Spinal cord (tissue), 10 donors: ENCODE data around the gene MACROD2. TPM values are rescaled to one million over a fixed set of nuclear protein-coding genes. Genes with fewer than 3 reads are reported as not detected.

Experiments
- DNase-seq, 6 donors: peaks; one replicate each; pipeline versions ENCODE4 v3.0.0 to v3.0.0-alpha.2; 2013 to 2015; ENCODE audit warnings: low spot score in 6 of 6, low read depth in 4 of 6
- H3K27ac ChIP-seq: one replicate; pipeline ENCODE4 v1.5.1; 2013; ENCODE audit warnings: low read depth, low read length, control low read depth
- H3K27me3 ChIP-seq: one replicate; pipeline ENCODE4 v1.6.1; 2013; ENCODE audit warnings: low read length; ENCODE audit not compliant: control insufficient read depth, insufficient read depth
- H3K36me3 ChIP-seq: one replicate; pipeline ENCODE4 v1.6.1; 2013; ENCODE audit warnings: low read length; ENCODE audit not compliant: control insufficient read depth, insufficient read depth
- H3K4me1 ChIP-seq: one replicate; pipeline ENCODE4 v1.6.1; 2013; ENCODE audit warnings: low read length; ENCODE audit not compliant: control insufficient read depth, insufficient read depth
- H3K4me3 ChIP-seq: one replicate; pipeline ENCODE4 v1.5.1; 2013; ENCODE audit warnings: low read depth, low read length, control low read depth
- H3K9me3 ChIP-seq: one replicate; pipeline ENCODE4 v1.6.1; 2013; ENCODE audit warnings: low read length; ENCODE audit not compliant: control insufficient read depth, insufficient read depth
- WGBS: methylation state at CpG from one replicate; pipeline ENCODE4 v1.1.5; 2013; ENCODE audit warnings: missing lambda C conversion rate; ENCODE audit not compliant: insufficient coverage; 5-methylcytosine and 5-hydroxymethylcytosine counted together
- polyA plus RNA-seq, 2 donors: library from polyadenylated mRNA; unstranded; fragments of 120-200 nt; gene quantifications; one replicate each; pipeline ENCODE4 v1.2.1, GENCODE V29; 2013; ENCODE audit not compliant: insufficient read length in 2 of 2
- total RNA-seq, 2 donors: library from RNA; depleted of rRNA in 1 of 2; stranded (reverse); fragments of 120-200 nt in 1 of 2; fragments of >200 nt in 1 of 2; gene quantifications; one replicate each; pipeline versions ENCODE4 v1.2.3 to v1.2.4, GENCODE V29; 2013 to 2014
- donor health status: healthy.

MACROD2 gene
- total and polyA plus RNA-seq, 4 donors = 16.2 to 34.0 (median 23.6) TPM

DNA sequence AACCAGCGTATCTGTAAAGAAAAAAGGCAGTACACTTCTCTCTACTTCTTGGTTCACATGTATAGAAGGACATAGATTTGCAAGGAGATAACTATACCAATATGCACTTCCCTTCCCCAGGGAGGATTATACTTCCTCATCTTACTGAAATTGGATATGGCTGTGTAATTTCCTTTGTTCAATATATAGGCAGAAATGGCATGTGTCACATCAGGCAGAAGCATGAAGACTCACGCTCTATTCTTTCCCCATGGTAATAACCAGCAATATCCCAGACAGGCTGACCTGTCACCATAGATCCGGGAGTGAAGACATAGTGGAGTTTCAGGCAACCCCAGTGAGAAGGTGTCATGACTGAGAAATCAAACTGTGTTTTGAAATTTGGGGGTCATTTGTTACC is 2059.7 kb downstream of the MACROD2 start:
- WGBS = no CpG with 5 or more reads among the region's 3 CpGs
- Histone ChIP-seq H3K27ac (no peak overlapping the region), H3K27me3 (no peaks in the 10 kb centered on the region), H3K9me3 (no peaks in the 10 kb centered on the region), H3K36me3 (no peaks in the 10 kb centered on the region), H3K4me3 (no peak overlapping the region), H3K4me1 (no peaks in the 10 kb centered on the region)
- DNase-seq = no peak

DNA sequence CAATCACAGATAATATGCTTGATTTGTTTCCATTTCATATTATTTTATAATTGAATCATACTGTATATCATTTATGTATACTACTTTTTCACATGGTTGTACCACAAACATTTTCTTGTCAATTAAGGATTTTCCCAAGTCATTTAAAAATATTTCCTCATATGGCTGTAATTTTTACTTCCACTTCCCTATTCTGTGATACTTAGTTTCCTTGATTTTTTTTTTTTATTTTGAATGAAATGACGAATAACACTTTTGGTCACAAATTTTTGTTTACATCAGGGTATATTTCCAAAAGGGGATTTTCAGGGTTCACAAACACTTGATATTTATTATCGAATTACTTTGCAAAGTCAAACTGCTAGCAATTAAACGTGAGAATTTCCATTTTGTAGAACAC is 2062.3 kb downstream of the MACROD2 start:
- Histone ChIP-seq H3K36me3 (no peaks in the 10 kb centered on the region), H3K27me3 (no peaks in the 10 kb centered on the region), H3K4me3 (no peak overlapping the region), H3K9me3 (no peaks in the 10 kb centered on the region), H3K27ac (no peak overlapping the region), H3K4me1 (no peaks in the 10 kb centered on the region)
- no CpG with 5 or more reads among the region's 3 CpGs for WGBS
- DNase-seq = no peak

GRCh38 chr20:16058268-16058667 is 2063.0 kb downstream of the MACROD2 start:
- no CpG with 5 or more reads among the region's 3 CpGs for WGBS
- Histone ChIP-seq H3K36me3 (no peaks in the 10 kb centered on the region), H3K4me3 (no peak overlapping the region), H3K27ac (no peak overlapping the region), H3K9me3 (no peaks in the 10 kb centered on the region), H3K4me1 (no peaks in the 10 kb centered on the region), H3K27me3 (no peaks in the 10 kb centered on the region)
- no peak for DNase-seq

DNA sequence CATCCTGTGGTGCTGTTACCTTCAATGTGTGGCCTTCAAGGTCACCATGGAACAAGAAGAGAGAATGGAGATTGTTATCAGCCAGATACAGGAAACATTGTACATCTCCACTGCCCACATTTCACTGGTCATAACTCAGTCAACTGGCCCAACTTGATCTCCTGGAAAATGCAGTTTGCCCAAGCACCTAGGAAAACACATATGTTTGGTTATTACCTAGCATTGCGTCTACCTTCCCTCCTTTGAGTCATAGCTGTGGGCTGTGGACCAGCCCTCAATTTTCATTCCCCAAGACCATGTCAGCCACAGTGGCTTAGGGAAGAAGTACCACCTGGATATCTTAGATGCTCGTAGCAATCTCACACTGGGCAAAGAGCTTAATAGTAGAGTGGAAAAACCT is 2064.5 kb downstream of the MACROD2 start:
- WGBS = no CpG with 5 or more reads among the region's 2 CpGs
- no peak for DNase-seq
- no peaks in the 10 kb centered on the region for H3K27me3 ChIP-seq
- no peak overlapping the region for H3K27ac ChIP-seq
- no peaks in the 10 kb centered on the region for H3K36me3 ChIP-seq
- peaks cover 3% of the 10 kb centered on the region for H3K4me1 ChIP-seq
- H3K4me3 ChIP-seq = no peak overlapping the region
- H3K9me3 ChIP-seq = no peaks in the 10 kb centered on the region

DNA sequence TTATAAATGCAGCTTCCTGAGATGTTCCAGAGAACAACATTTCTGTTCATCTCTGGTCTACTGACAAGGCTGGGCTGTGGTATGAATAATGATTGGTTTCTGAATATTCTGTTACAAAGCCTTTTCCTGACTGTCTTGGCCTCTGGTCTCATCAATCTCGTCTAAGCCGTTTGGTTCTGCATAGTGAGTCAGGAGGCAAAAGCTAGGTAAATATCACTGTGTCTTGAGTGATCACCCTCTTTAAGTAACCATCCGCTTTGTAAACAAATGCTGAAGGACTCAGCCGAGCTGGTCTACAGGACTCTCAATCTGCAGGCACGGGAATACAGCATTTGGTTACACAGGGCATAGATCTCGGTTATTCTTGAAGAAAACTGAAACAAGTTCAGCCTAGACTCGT is 2066.0 kb downstream of the MACROD2 start:
- WGBS = 72% methylated on average over 7 of the region's 7 CpGs

GRCh38 chr20:16062661-16063581 is 2067.6 kb downstream of the MACROD2 start:
- Histone ChIP-seq H3K4me3 (no peak overlapping the region), H3K36me3 (no peaks in the 10 kb centered on the region), H3K27ac (no peak overlapping the region), H3K9me3 (no peaks in the 10 kb centered on the region), H3K27me3 (no peaks in the 10 kb centered on the region), H3K4me1 (peaks cover 23% of the 10 kb centered on the region)
- 89% methylated on average over 4 of the region's 10 CpGs for WGBS
- no peak for DNase-seq

More for the DNA sequence above, 2066.0 kb downstream of the MACROD2 start:
- H3K36me3 ChIP-seq = no peaks in the 10 kb centered on the region
- H3K27me3 ChIP-seq = no peaks in the 10 kb centered on the region
- no peaks in the 10 kb centered on the region for H3K9me3 ChIP-seq
- no peak overlapping the region for H3K27ac ChIP-seq
- H3K4me3 ChIP-seq = no peak overlapping the region
- no peak for DNase-seq
- H3K4me1 ChIP-seq = peaks cover 16% of the 10 kb centered on the region

- WGBS = no CpG with 5 or more reads among the region's 2 CpGs
- Histone ChIP-seq H3K36me3 (no peaks in the 10 kb centered on the region), H3K27me3 (no peaks in the 10 kb centered on the region), H3K9me3 (no peaks in the 10 kb centered on the region), H3K4me3 (no peak overlapping the region), H3K4me1 (peaks cover 23% of the 10 kb centered on the region), H3K27ac (no peak overlapping the region)
- no peak for DNase-seq
Measured at GRCh38 chr20:16063881-16064280, 2068.6 kb downstream of the MACROD2 start.

DNA sequence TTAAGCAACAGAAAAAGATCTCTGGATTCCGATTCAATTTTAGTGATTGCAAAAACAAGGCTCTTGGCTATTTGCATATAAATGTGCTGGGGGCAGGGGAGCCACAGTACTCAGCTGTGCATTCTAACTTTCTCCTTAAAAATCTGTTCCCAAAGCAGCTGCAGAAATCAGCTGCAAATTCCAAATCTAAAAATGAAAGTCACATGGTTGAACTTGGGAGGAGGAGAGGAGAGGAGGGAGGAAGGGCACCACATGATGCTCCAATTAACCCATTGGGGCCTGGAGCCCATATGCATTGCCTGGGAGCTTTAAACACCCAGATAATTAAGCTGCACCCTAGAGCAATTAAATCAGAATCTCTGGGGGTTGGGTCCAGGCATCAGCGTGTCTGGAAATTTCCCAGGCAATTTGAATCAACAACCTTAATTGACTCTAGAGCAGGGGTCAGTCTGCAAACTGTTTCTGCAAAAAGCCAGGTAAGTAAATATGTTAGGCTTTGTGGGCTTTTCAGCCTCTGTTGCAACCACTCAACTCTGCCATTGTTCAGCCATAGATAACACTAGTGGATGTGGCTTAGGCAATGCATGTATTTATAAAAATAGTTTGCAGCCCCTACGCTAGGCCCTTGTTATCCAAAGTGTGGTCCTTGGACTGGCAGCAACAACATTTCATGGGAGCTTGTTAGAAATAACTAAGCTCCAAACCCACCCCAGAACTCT is 2069.8 kb downstream of the MACROD2 start:
- no peak overlapping the region for H3K4me3 ChIP-seq
- 14% methylated on average over 1 of the region's 3 CpGs for WGBS
- DNase-seq = peak in 2 of 6 donors; percentile 61 to 82

DNA sequence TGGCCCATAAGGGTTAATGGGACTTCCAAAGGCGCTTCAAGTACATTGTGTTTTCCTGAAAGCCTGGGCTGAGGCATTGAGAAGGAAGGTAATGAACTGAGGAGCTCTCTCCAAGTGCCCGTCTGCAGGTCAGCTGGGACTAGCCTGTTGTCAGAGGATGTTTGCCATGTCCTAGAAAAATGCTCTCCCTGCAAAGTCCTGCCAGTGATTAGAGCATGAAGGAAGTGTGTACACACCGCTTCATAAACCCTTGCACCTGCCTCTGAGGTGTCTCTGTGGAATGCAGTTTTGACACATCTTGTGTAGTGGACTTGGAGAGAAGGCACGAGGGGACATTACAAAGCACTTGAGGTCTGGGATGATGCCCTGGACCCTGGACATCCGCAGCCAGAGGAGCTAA is 2071.3 kb downstream of the MACROD2 start:
- Histone ChIP-seq H3K27me3 (no peaks in the 10 kb centered on the region), H3K9me3 (no peaks in the 10 kb centered on the region), H3K27ac (no peak overlapping the region), H3K4me3 (no peak overlapping the region), H3K36me3 (no peaks in the 10 kb centered on the region), H3K4me1 (peaks cover 23% of the 10 kb centered on the region)
- no peak for DNase-seq
- whole genome bisulfite sequencing = 30% methylated on average over 3 of the region's 5 CpGs

More for the DNA sequence above, 2069.8 kb downstream of the MACROD2 start:
- H3K36me3 ChIP-seq = no peaks in the 10 kb centered on the region
- no peaks in the 10 kb centered on the region for H3K27me3 ChIP-seq
- H3K4me1 ChIP-seq = peaks cover 23% of the 10 kb centered on the region
- no peaks in the 10 kb centered on the region for H3K9me3 ChIP-seq
- peak overlapping the region; percentile 36 for H3K27ac ChIP-seq
